Gastroesophageal sphincter (tissue), 4 donors: ENCODE results near the gene FBLN1. TPM values are rescaled to one million over a fixed set of nuclear protein-coding genes. Genes with fewer than 3 reads are reported as not detected.
"Not testable (repeated sequence)": the region's sequence is repeated elsewhere in the genome, so short reads cannot be mapped to it uniquely, and the experiment has no call there.

Source experiments
- ATAC-seq: fragments of 150-250 bp; one replicate; pipeline ENCODE4 v1.9.1; 2016; ENCODE audit warnings: mild to moderate bottlenecking, moderate library complexity
- H3K27ac ChIP-seq, 4 donors: fragments of 200-600 bp; sonication (generic) in 3 of 4; 1 replicate in 3 of 4; 2 replicates in 1 of 4; pipeline ENCODE4 v1.5.1; 2016 to 2019
- H3K27me3 ChIP-seq: fragments of 200-600 bp; sonication (generic); one replicate; pipeline ENCODE4 v1.5.1; 2019
- H3K36me3 ChIP-seq, 2 donors: fragments of 200-600 bp; sonication (generic); one replicate each; pipeline ENCODE4 v1.5.1; 2019; ENCODE audit warnings: control low read depth in 1 of 2
- H3K4me1 ChIP-seq, 3 donors: fragments of 200-600 bp; sonication (generic); 1 replicate in 2 of 3; 2 replicates in 1 of 3; pipeline ENCODE4 v1.5.1; 2016 to 2019; ENCODE audit warnings: control low read depth in 2 of 3
- H3K4me3 ChIP-seq, 2 donors: fragments of 200-600 bp; sonication (generic); one replicate each; pipeline ENCODE4 v1.5.1; 2019; ENCODE audit warnings: mild to moderate bottlenecking in 1 of 2, moderate library complexity in 1 of 2
- H3K9me3 ChIP-seq, 3 donors: fragments of 200-600 bp; sonication (generic); one replicate each; pipeline ENCODE4 v1.5.1; 2017 to 2019; ENCODE audit warnings: control low read depth in 2 of 3
- CTCF ChIP-seq, 4 experiments: fragments of 200-600 bp in 2 of 4; fragments of 450-650 bp in 2 of 4; sonication (generic) in 1 of 4; IDR thresholded peaks; one replicate each; pipeline ENCODE4 v1.5.1; 2017 to 2019; ENCODE audit warnings: antibody characterized with exemption in 4 of 4, mild to moderate bottlenecking in 2 of 4, moderate library complexity in 2 of 4
- EP300 ChIP-seq: sonication (generic); formaldehyde crosslinking; IDR thresholded peaks from one replicate; pipeline ENCODE4 v1.6.1; 2017; ENCODE audit warnings: antibody characterized with exemption, mild to moderate bottlenecking
- POLR2A ChIP-seq, 2 donors: fragments of 450-650 bp; IDR thresholded peaks; one replicate each; pipeline ENCODE4 v1.6.1; 2017; ENCODE audit warnings: antibody characterized with exemption in 2 of 2, mild to moderate bottlenecking in 2 of 2, moderate library complexity in 1 of 2
- POLR2AphosphoS5 ChIP-seq: sonication (generic); formaldehyde crosslinking; IDR thresholded peaks from one replicate; pipeline ENCODE4 v1.6.1; 2017; ENCODE audit warnings: antibody characterized with exemption
- WGBS, 2 donors: methylation state at CpG; one replicate each; pipeline ENCODE4 v1.1.5; 2018; ENCODE audit warnings: low coverage in 1 of 2; 5-methylcytosine and 5-hydroxymethylcytosine counted together
- total RNA-seq, 4 donors: library from RNA; depleted of rRNA; stranded (reverse); fragments of >200 nt; gene quantifications; one replicate each; pipeline ENCODE4 v1.1.0, GENCODE V29; 2016

The FBLN1 gene
- total RNA-seq, 4 donors from 2014 or later, result 241 to 597 (median 382) TPM

- peaks cover 0 to 6% of the 10 kb centered on the region in 2 donors for H3K36me3 ChIP-seq
- H3K4me3 ChIP-seq, result no peak overlapping the region
- no peaks in the 10 kb centered on the region for H3K27me3 ChIP-seq
- ATAC-seq, result no peak
- no peaks in the 10 kb centered on the region for H3K9me3 ChIP-seq
- 13 to 40% methylated on average over 1 to 3 of the region's 7 CpGs for WGBS, 2 donors
- no peak for TF ChIP-seq CTCF (IDR thresholded peaks at IDR 0.05)
- TF ChIP-seq POLR2AphosphoS5, result no peak
- TF ChIP-seq POLR2A (IDR thresholded peaks at IDR 0.05), result no peak
- TF ChIP-seq EP300, result no peak
- peaks cover 3 to 99% (median 45%) of the 10 kb centered on the region in 3 donors for H3K4me1 ChIP-seq
- H3K27ac ChIP-seq, result peak overlapping the region; percentile 43 to 82 (median 80)
Observed at GRCh38 chr22:45535290-45535689, 32.6 kb downstream of the FBLN1 start.

GRCh38 chr22:45535835-45536234, 33.2 kb downstream of the FBLN1 start:
- H3K27ac ChIP-seq, result peak overlapping the region in 3 of 4 donors; percentile 79 to 82 (median 80)
- H3K27me3 ChIP-seq, H3K4me3 ChIP-seq, ATAC-seq, H3K36me3 ChIP-seq, H3K9me3 ChIP-seq: not testable (repeated sequence)
- 80 to 81% methylated on average over 3 to 5 of the region's 6 CpGs for WGBS, 2 donors
- H3K4me1 ChIP-seq, result peaks cover 3 to 95% (median 45%) of the 10 kb centered on the region in 3 donors

- Histone ChIP-seq H3K27me3 (no peaks in the 10 kb centered on the region), H3K4me1 (peaks cover 3 to 77% (median 35%) of the 10 kb centered on the region in 3 donors), H3K4me3 (peak overlapping the region in 1 of 2 donors; percentile 24), H3K36me3 (peaks cover 0 to 24% of the 10 kb centered on the region in 2 donors), H3K9me3 (no peaks in the 10 kb centered on the region), H3K27ac (peak overlapping the region; percentile 17 to 80 (median 74))
- WGBS, 2 donors, result 20% methylated on average over 4 of the region's 15 CpGs; no CpG with 5 or more reads in 1 of the 2 donors
- ATAC-seq, result peak; percentile 61
- TF ChIP-seq POLR2AphosphoS5 (peak; percentile 66), CTCF (IDR thresholded peaks at IDR 0.05) (no peak)
Observed at GRCh38 chr22:45537734-45538181, 35.1 kb downstream of the FBLN1 start.

DNA sequence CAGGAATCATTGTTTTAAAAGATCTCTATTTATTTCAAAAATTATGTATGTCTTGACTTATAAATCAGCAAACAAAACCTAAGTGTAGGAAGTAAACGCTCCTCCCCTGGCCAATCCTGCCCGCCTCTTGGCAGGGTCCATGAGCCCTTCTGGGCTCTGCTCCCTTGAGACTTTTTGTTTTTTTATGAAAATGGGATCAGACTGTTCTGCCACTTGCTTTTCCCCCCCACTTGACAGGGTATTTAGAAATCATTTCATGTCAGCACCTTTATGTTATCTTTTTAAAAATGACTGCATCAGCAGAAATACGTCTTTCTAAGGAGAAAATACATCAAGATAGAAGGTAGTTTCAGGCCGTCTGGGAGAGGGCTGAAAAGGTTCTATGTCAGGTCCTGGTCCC, 35.6 kb downstream of the FBLN1 start:
- TF ChIP-seq EP300, result no peak
- TF ChIP-seq POLR2AphosphoS5, result peak; percentile 55
- no peak for TF ChIP-seq POLR2A (IDR thresholded peaks at IDR 0.05)
- Histone ChIP-seq H3K4me3 (peak overlapping the region in 1 of 2 donors; percentile 24), H3K27me3 (no peaks in the 10 kb centered on the region), H3K27ac (peak overlapping the region; percentile 32 to 80 (median 74)), H3K36me3 (peaks cover 0 to 27% of the 10 kb centered on the region in 2 donors), H3K9me3 (no peaks in the 10 kb centered on the region), H3K4me1 (peaks cover 3 to 72% (median 35%) of the 10 kb centered on the region in 3 donors)
- peak; percentile 38 for ATAC-seq
- WGBS, 2 donors, result 21 to 24% methylated on average over 3 to 4 of the region's 4 CpGs

- no peak for ATAC-seq
- peaks cover 0 to 44% of the 10 kb centered on the region in 2 donors for H3K36me3 ChIP-seq
- no peaks in the 10 kb centered on the region for H3K9me3 ChIP-seq
- no peak for TF ChIP-seq POLR2A (IDR thresholded peaks at IDR 0.05)
- no peak for TF ChIP-seq CTCF (IDR thresholded peaks at IDR 0.05)
- no peak for TF ChIP-seq EP300
- no peak for TF ChIP-seq POLR2AphosphoS5
- H3K4me3 ChIP-seq, result no peak overlapping the region
- 73% methylated on average over 8 of the region's 8 CpGs; no CpG with 5 or more reads in 1 of the 2 donors for WGBS, 2 donors
- H3K4me1 ChIP-seq, result peaks cover 3 to 53% (median 27%) of the 10 kb centered on the region in 3 donors
- H3K27me3 ChIP-seq, result no peaks in the 10 kb centered on the region
- peak overlapping the region in 2 of 4 donors; percentile 1 to 51 for H3K27ac ChIP-seq
Observed at GRCh38 chr22:45540122-45540521, 37.4 kb downstream of the FBLN1 start.

- 100% methylated on average over 3 of the region's 7 CpGs; no CpG with 5 or more reads in 1 of the 2 donors for WGBS, 2 donors
- H3K4me1 ChIP-seq, result peaks cover 3 to 40% (median 19%) of the 10 kb centered on the region in 3 donors
- no peak for ATAC-seq
Observed at GRCh38 chr22:45541382-45541979, 38.8 kb downstream of the FBLN1 start.

More at GRCh38 chr22:45541382-45541979, 38.8 kb downstream of the FBLN1 start:
- H3K4me3 ChIP-seq, result no peak overlapping the region
- H3K36me3 ChIP-seq, result peaks cover 0 to 49% of the 10 kb centered on the region in 2 donors
- H3K27ac ChIP-seq, result no peak overlapping the region
- no peaks in the 10 kb centered on the region for H3K27me3 ChIP-seq
- H3K9me3 ChIP-seq, result no peaks in the 10 kb centered on the region
- no peak for TF ChIP-seq POLR2A (IDR thresholded peaks at IDR 0.05)
